Measurements from ENCODE around the gene CYFIP1.

DNA sequence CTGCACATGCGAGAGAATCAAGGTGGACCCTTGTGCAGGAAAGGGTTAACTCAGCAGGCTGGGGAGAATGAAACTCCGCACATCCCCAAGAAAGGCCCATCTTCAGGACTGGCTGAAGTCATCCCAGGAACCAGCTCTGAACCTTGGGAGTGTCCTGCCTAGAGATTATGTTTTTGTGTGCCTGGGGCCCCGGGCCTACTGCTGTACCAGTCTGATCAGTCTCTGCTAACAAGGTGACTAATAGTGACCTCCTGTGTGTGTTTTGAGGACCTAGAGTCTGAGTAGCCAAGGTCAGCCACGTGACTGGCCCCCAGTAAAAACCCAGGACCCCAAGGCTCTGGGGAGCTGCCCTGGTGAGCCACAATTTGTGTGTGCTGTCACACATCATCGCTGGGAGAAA is 58.2 kb downstream of the CYFIP1 start:
- TF ChIP-seq CTCF (IDR thresholded peaks at IDR 0.05) = no peak
- TF ChIP-seq POLR2A (IDR thresholded peaks at IDR 0.05) = no peak
- TF ChIP-seq EP300 (IDR thresholded peaks at IDR 0.05) = no peak

All from tibial nerve (tissue), 4 donors.